Measurements from ENCODE around the gene METTL21A. TPM values are rescaled to one million over a fixed set of nuclear protein-coding genes. Genes with fewer than 3 reads are reported as not detected.

The METTL21A gene
- total and polyA plus RNA-seq, 2 donors, result 29.8 to 31.8 TPM

GRCh38 chr2:207594264-207594663 lies 30.9 kb downstream of the METTL21A start:
- no peaks in the 10 kb centered on the region for H3K4me1 ChIP-seq (ENCODE audit: control insufficient read depth in 2 of 2, insufficient read depth in 2 of 2, low read length in 2 of 2)
- H3K36me3 ChIP-seq (ENCODE audit: control insufficient read depth in 2 of 2, insufficient read depth in 2 of 2, low read length in 1 of 2), result peaks cover 20 to 66% of the 10 kb centered on the region in 2 donors
- no peak overlapping the region for H3K27ac ChIP-seq (ENCODE audit: low read depth in 1 of 2, low read length in 1 of 2)
- peaks cover 2 to 13% of the 10 kb centered on the region in 2 donors for H3K9me3 ChIP-seq (ENCODE audit: control insufficient read depth in 2 of 2, insufficient read depth in 1 of 2, low read length in 1 of 2)
- WGBS, result 98% methylated on average over 3 of the region's 3 CpGs
- H3K4me3 ChIP-seq (ENCODE audit: low read length in 2 of 2), result no peak overlapping the region
- DNase-seq (ENCODE audit: low read depth in 6 of 9, low spot score in 9 of 9), result no peak
- no peaks in the 10 kb centered on the region for H3K27me3 ChIP-seq (ENCODE audit: control insufficient read depth in 2 of 2, insufficient read depth in 1 of 2, low read length in 1 of 2)

GRCh38 chr2:207593277-207593676 lies 31.9 kb downstream of the METTL21A start:
- no peaks in the 10 kb centered on the region for H3K4me1 ChIP-seq (ENCODE audit: control insufficient read depth in 2 of 2, insufficient read depth in 2 of 2, low read length in 2 of 2)
- no peaks in the 10 kb centered on the region for H3K27me3 ChIP-seq (ENCODE audit: control insufficient read depth in 2 of 2, insufficient read depth in 1 of 2, low read length in 1 of 2)
- H3K36me3 ChIP-seq (ENCODE audit: control insufficient read depth in 2 of 2, insufficient read depth in 2 of 2, low read length in 1 of 2), result peaks cover 24 to 70% of the 10 kb centered on the region in 2 donors
- H3K4me3 ChIP-seq (ENCODE audit: low read length in 2 of 2), result no peak overlapping the region
- H3K9me3 ChIP-seq (ENCODE audit: control insufficient read depth in 2 of 2, insufficient read depth in 1 of 2, low read length in 1 of 2), result peaks cover 2 to 13% of the 10 kb centered on the region in 2 donors
- H3K27ac ChIP-seq (ENCODE audit: low read depth in 1 of 2, low read length in 1 of 2), result no peak overlapping the region
- DNase-seq (ENCODE audit: low read depth in 6 of 9, low spot score in 9 of 9), result no peak

- H3K4me3 ChIP-seq (ENCODE audit: low read length in 2 of 2), result no peak overlapping the region
- DNase-seq (ENCODE audit: low read depth in 6 of 9, low spot score in 9 of 9), result no peak
- peaks cover 4 to 13% of the 10 kb centered on the region in 2 donors for H3K9me3 ChIP-seq (ENCODE audit: control insufficient read depth in 2 of 2, insufficient read depth in 1 of 2, low read length in 1 of 2)
- no peaks in the 10 kb centered on the region for H3K27me3 ChIP-seq (ENCODE audit: control insufficient read depth in 2 of 2, insufficient read depth in 1 of 2, low read length in 1 of 2)
- peaks cover 17 to 62% of the 10 kb centered on the region in 2 donors for H3K36me3 ChIP-seq (ENCODE audit: control insufficient read depth in 2 of 2, insufficient read depth in 2 of 2, low read length in 1 of 2)
- no peaks in the 10 kb centered on the region for H3K4me1 ChIP-seq (ENCODE audit: control insufficient read depth in 2 of 2, insufficient read depth in 2 of 2, low read length in 2 of 2)
- no peak overlapping the region for H3K27ac ChIP-seq (ENCODE audit: low read depth in 1 of 2, low read length in 1 of 2)
These were observed 36.1 kb downstream of the METTL21A start for GRCh38 chr2:207589143-207589542.

GRCh38 chr2:207587305-207587704 lies 37.9 kb downstream of the METTL21A start:
- H3K36me3 ChIP-seq (ENCODE audit: control insufficient read depth in 2 of 2, insufficient read depth in 2 of 2, low read length in 1 of 2), result peaks cover 16 to 66% of the 10 kb centered on the region in 2 donors
- H3K9me3 ChIP-seq (ENCODE audit: control insufficient read depth in 2 of 2, insufficient read depth in 1 of 2, low read length in 1 of 2), result peaks cover 4 to 10% of the 10 kb centered on the region in 2 donors
- 93% methylated on average over 7 of the region's 7 CpGs for WGBS
- no peak overlapping the region for H3K27ac ChIP-seq (ENCODE audit: low read depth in 1 of 2, low read length in 1 of 2)
- H3K4me1 ChIP-seq (ENCODE audit: control insufficient read depth in 2 of 2, insufficient read depth in 2 of 2, low read length in 2 of 2), result no peaks in the 10 kb centered on the region
- no peak for DNase-seq (ENCODE audit: low read depth in 6 of 9, low spot score in 9 of 9)
- no peak overlapping the region for H3K4me3 ChIP-seq (ENCODE audit: low read length in 2 of 2)
- no peaks in the 10 kb centered on the region for H3K27me3 ChIP-seq (ENCODE audit: control insufficient read depth in 2 of 2, insufficient read depth in 1 of 2, low read length in 1 of 2)

- no peak overlapping the region for H3K27ac ChIP-seq (ENCODE audit: low read depth in 1 of 2, low read length in 1 of 2)
- peaks cover 27 to 66% of the 10 kb centered on the region in 2 donors for H3K36me3 ChIP-seq (ENCODE audit: control insufficient read depth in 2 of 2, insufficient read depth in 2 of 2, low read length in 1 of 2)
- no peak for DNase-seq (ENCODE audit: low read depth in 6 of 9, low spot score in 9 of 9)
- H3K4me1 ChIP-seq (ENCODE audit: control insufficient read depth in 2 of 2, insufficient read depth in 2 of 2, low read length in 2 of 2), result no peaks in the 10 kb centered on the region
- 96% methylated on average over 4 of the region's 4 CpGs for WGBS
- no peaks in the 10 kb centered on the region for H3K27me3 ChIP-seq (ENCODE audit: control insufficient read depth in 2 of 2, insufficient read depth in 1 of 2, low read length in 1 of 2)
- peaks cover 0 to 2% of the 10 kb centered on the region in 2 donors for H3K9me3 ChIP-seq (ENCODE audit: control insufficient read depth in 2 of 2, insufficient read depth in 1 of 2, low read length in 1 of 2)
- H3K4me3 ChIP-seq (ENCODE audit: low read length in 2 of 2), result no peak overlapping the region
These were observed 40.2 kb downstream of the METTL21A start for GRCh38 chr2:207584952-207585351.

- no peaks in the 10 kb centered on the region for H3K4me1 ChIP-seq (ENCODE audit: control insufficient read depth in 2 of 2, insufficient read depth in 2 of 2, low read length in 2 of 2)
- H3K9me3 ChIP-seq (ENCODE audit: control insufficient read depth in 2 of 2, insufficient read depth in 1 of 2, low read length in 1 of 2), result no peaks in the 10 kb centered on the region
- 97% methylated on average over 3 of the region's 3 CpGs for WGBS
- H3K4me3 ChIP-seq (ENCODE audit: low read length in 2 of 2), result no peak overlapping the region
- DNase-seq (ENCODE audit: low read depth in 6 of 9, low spot score in 9 of 9), result no peak
- no peak overlapping the region for H3K27ac ChIP-seq (ENCODE audit: low read depth in 1 of 2, low read length in 1 of 2)
- no peaks in the 10 kb centered on the region for H3K27me3 ChIP-seq (ENCODE audit: control insufficient read depth in 2 of 2, insufficient read depth in 1 of 2, low read length in 1 of 2)
- peaks cover 11 to 59% of the 10 kb centered on the region in 2 donors for H3K36me3 ChIP-seq (ENCODE audit: control insufficient read depth in 2 of 2, insufficient read depth in 2 of 2, low read length in 1 of 2)
These were observed 53.8 kb downstream of the METTL21A start for GRCh38 chr2:207571370-207571769.

- Histone ChIP-seq H3K27ac (ENCODE audit: low read depth in 1 of 2, low read length in 1 of 2) (no peak overlapping the region), H3K36me3 (ENCODE audit: control insufficient read depth in 2 of 2, insufficient read depth in 2 of 2, low read length in 1 of 2) (peaks cover 19 to 63% of the 10 kb centered on the region in 2 donors), H3K27me3 (ENCODE audit: control insufficient read depth in 2 of 2, insufficient read depth in 1 of 2, low read length in 1 of 2) (no peaks in the 10 kb centered on the region), H3K4me3 (ENCODE audit: low read length in 2 of 2) (no peak overlapping the region), H3K9me3 (ENCODE audit: control insufficient read depth in 2 of 2, insufficient read depth in 1 of 2, low read length in 1 of 2) (no peaks in the 10 kb centered on the region), H3K4me1 (ENCODE audit: control insufficient read depth in 2 of 2, insufficient read depth in 2 of 2, low read length in 2 of 2) (no peaks in the 10 kb centered on the region)
- DNase-seq (ENCODE audit: low read depth in 6 of 9, low spot score in 9 of 9), result no peak
These were observed 57.5 kb downstream of the METTL21A start for GRCh38 chr2:207567671-207568070.

- no peak for DNase-seq (ENCODE audit: low read depth in 6 of 9, low spot score in 9 of 9)
- 98% methylated on average over 7 of the region's 7 CpGs for WGBS
- no peak overlapping the region for H3K4me3 ChIP-seq (ENCODE audit: low read length in 2 of 2)
- no peaks in the 10 kb centered on the region for H3K4me1 ChIP-seq (ENCODE audit: control insufficient read depth in 2 of 2, insufficient read depth in 2 of 2, low read length in 2 of 2)
- no peaks in the 10 kb centered on the region for H3K9me3 ChIP-seq (ENCODE audit: control insufficient read depth in 2 of 2, insufficient read depth in 1 of 2, low read length in 1 of 2)
- peaks cover 17 to 69% of the 10 kb centered on the region in 2 donors for H3K36me3 ChIP-seq (ENCODE audit: control insufficient read depth in 2 of 2, insufficient read depth in 2 of 2, low read length in 1 of 2)
- no peaks in the 10 kb centered on the region for H3K27me3 ChIP-seq (ENCODE audit: control insufficient read depth in 2 of 2, insufficient read depth in 1 of 2, low read length in 1 of 2)
- no peak overlapping the region for H3K27ac ChIP-seq (ENCODE audit: low read depth in 1 of 2, low read length in 1 of 2)
These were observed 59.3 kb downstream of the METTL21A start for GRCh38 chr2:207565736-207566500.
